Measurements from ENCODE around the gene BBS4.

- TF ChIP-seq CREB5 (CRISPR knock-in tag; IDR thresholded peaks at IDR 0.05; ENCODE audit: low read depth): no peak
- TF ChIP-seq BACH2 (CRISPR knock-in tag; IDR thresholded peaks at IDR 0.05; ENCODE audit: borderline replicate concordance): no peak
- no peak for TF ChIP-seq TCF4 (CRISPR knock-in tag; IDR thresholded peaks at IDR 0.05; ENCODE audit: borderline replicate concordance)
- no peak for TF ChIP-seq ZFP3 (CRISPR knock-in tag; IDR thresholded peaks at IDR 0.05)
- no peak for TF ChIP-seq OSR1 (CRISPR knock-in tag; IDR thresholded peaks at IDR 0.05)
- TF ChIP-seq ZNF565 (CRISPR knock-in tag; conservative IDR thresholded peaks at IDR 0.05; ENCODE audit: low read depth): no peak
- no peak for TF ChIP-seq ISL1 (CRISPR knock-in tag; IDR thresholded peaks at IDR 0.05)
- no peak for TF ChIP-seq ARNTL (CRISPR knock-in tag; IDR thresholded peaks at IDR 0.05; ENCODE audit: borderline replicate concordance, low read depth)
- TF ChIP-seq RARB (CRISPR knock-in tag; IDR thresholded peaks at IDR 0.05): no peak
- TF ChIP-seq CSRNP3 (CRISPR knock-in tag; IDR thresholded peaks at IDR 0.05): no peak
- TF ChIP-seq CSDC2 (CRISPR knock-in tag; IDR thresholded peaks at IDR 0.05): no peak
- TF ChIP-seq ZFP30 (CRISPR knock-in tag; IDR thresholded peaks at IDR 0.05): no peak
- TF ChIP-seq POU6F1 (CRISPR knock-in tag; IDR thresholded peaks at IDR 0.05; ENCODE audit: borderline replicate concordance, low read depth): no peak
Measured at GRCh38 chr15:72727154-72727553, 41.1 kb downstream of the BBS4 start.

Data from SK-N-SH treated with all-trans-retinoic acid at 6 μM for 48 hours (cell line).